Activated CD4-positive, alpha-beta T cell treated with anti-CD3 and anti-CD28 coated beads, Interleukin-2, amount 10 ng/mL, durations not matched to agents 7 days and 5 days (primary cell): ENCODE results near the gene ALDH1B1. TPM values are rescaled to one million over a fixed set of nuclear protein-coding genes. Genes with fewer than 3 reads are reported as not detected.
"Not testable (repeated sequence)": the region's sequence is repeated elsewhere in the genome, so short reads cannot be mapped to it uniquely, and the experiment has no call there.

Experiments
- CTCF ChIA-PET: fragments of 350-600 bp; sonication (Branson Sonifier 250); formaldehyde crosslinking; loops from one replicate; lab custom pipeline; 2021; ENCODE audit warnings: antibody characterized with exemption; lab: Charles Lee
- POLR2A ChIA-PET: fragments of 350-600 bp; sonication (Branson Sonifier 250); formaldehyde crosslinking; loops from one replicate; lab custom pipeline; 2021; ENCODE audit warnings: antibody characterized with exemption; lab: Charles Lee
- DNase-seq: peaks from one replicate; pipeline ENCODE4 v3.0.0-alpha.2; 2020
- H3K27ac Mint-ChIP-seq: one replicate; pipeline ENCODE4 v1.8.0; 2021; ENCODE audit warnings: mild to moderate bottlenecking, moderate library complexity, mixed read lengths
- H3K27me3 Mint-ChIP-seq: one replicate; pipeline ENCODE4 v1.8.0; 2021; ENCODE audit warnings: mixed read lengths
- H3K36me3 Mint-ChIP-seq: one replicate; pipeline ENCODE4 v1.8.0; 2021; ENCODE audit warnings: low read depth, mixed read lengths
- H3K4me1 Mint-ChIP-seq: one replicate; pipeline ENCODE4 v1.8.0; 2021; ENCODE audit warnings: mixed read lengths
- H3K4me3 Mint-ChIP-seq: one replicate; pipeline ENCODE4 v1.8.0; 2021; ENCODE audit warnings: mild to moderate bottlenecking, moderate library complexity, mixed read lengths
- H3K9me3 Mint-ChIP-seq: one replicate; pipeline ENCODE4 v1.8.0; 2021; ENCODE audit warnings: mixed read lengths
- total RNA-seq, 2 experiments: library from RNA; stranded (reverse); gene quantifications; one replicate each; pipeline ENCODE4 v1.2.3, GENCODE V29; 2021

The ALDH1B1 gene
- total RNA-seq, 2 experiments from 2014 or later = 8.0 to 8.1 TPM

DNA sequence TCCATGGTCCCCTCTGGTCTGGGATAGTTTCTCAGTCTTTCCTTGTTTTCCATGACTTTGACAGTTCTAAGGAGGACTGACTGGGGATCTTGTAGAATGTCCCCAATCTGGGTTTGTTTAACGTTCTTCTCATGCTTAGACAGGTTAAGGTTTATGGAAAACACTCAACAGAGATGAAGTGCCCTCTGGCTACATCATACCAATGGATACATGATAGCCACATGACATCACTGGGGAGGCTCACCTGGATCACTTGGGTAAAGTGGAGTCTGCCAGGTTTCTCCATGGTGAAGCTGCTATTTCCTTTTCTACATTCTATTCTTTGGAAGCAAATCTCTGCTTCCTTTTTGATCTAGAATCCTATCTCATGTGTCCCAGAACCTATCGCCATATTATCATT is 23.8 kb upstream of the ALDH1B1 start:
- Mint-ChIP-seq H3K9me3 (no peaks in the 10 kb centered on the region), H3K4me1 (no peaks in the 10 kb centered on the region), H3K27me3 (peaks cover 10% of the 10 kb centered on the region), H3K27ac (no peak overlapping the region), H3K4me3 (no peak overlapping the region), H3K36me3 (no peaks in the 10 kb centered on the region)
- POLR2A ChIA-PET = no interaction called here
- CTCF ChIA-PET = no interaction called here
- no peak for DNase-seq

DNA sequence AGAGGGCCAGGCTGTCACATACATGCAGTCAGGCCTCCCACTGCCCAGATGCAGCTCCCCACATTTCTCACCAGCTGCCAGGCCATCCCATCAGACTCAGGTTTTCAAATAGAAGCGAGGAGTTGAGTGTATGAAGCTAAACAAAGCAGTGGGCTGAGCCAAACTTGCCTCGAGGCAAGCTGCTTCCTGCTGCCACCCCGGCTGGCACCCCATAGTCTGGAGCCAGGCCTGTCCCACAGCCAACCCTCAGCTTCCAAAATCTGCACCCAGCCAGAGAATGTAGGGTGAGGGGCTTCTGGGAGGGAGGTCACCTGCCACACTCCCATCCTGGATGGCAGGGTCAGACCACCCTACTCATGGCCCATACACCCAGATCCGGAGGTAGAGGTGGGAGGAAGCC is 22.3 kb upstream of the ALDH1B1 start:
- no peaks in the 10 kb centered on the region for H3K4me1 Mint-ChIP-seq
- H3K27ac Mint-ChIP-seq = no peak overlapping the region
- ChIA-PET POLR2A (no interaction called here), CTCF (no interaction called here)
- no peak overlapping the region for H3K4me3 Mint-ChIP-seq
- no peaks in the 10 kb centered on the region for H3K9me3 Mint-ChIP-seq
- H3K27me3 Mint-ChIP-seq = peaks cover 11% of the 10 kb centered on the region
- H3K36me3 Mint-ChIP-seq = no peaks in the 10 kb centered on the region
- DNase-seq = no peak

DNA sequence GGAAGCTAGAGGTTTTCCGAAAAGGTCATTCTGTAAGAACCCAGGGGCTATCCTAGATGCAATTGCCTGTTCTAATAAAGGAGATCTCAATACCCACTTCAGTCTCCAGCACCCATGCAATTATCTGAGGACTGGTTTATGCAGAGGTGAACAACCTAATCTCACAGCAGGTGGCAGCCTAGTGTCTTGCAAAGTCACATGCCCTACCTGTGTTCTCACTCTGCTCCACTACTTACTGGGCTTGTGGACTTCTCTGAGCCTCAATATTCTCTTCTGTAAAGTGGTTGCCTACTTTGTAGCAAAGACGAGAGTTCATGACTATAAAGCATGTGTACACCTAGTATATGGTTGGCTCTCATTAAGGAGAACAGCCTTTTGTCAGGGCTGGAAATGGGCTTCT is 21.0 kb upstream of the ALDH1B1 start:
- Mint-ChIP-seq H3K9me3 (no peaks in the 10 kb centered on the region), H3K36me3 (no peaks in the 10 kb centered on the region), H3K27me3 (peaks cover 7% of the 10 kb centered on the region), H3K4me1 (no peaks in the 10 kb centered on the region), H3K4me3 (no peak overlapping the region), H3K27ac (no peak overlapping the region)
- ChIA-PET CTCF (no interaction called here), POLR2A (no interaction called here)
- DNase-seq = peak; percentile 52

DNA sequence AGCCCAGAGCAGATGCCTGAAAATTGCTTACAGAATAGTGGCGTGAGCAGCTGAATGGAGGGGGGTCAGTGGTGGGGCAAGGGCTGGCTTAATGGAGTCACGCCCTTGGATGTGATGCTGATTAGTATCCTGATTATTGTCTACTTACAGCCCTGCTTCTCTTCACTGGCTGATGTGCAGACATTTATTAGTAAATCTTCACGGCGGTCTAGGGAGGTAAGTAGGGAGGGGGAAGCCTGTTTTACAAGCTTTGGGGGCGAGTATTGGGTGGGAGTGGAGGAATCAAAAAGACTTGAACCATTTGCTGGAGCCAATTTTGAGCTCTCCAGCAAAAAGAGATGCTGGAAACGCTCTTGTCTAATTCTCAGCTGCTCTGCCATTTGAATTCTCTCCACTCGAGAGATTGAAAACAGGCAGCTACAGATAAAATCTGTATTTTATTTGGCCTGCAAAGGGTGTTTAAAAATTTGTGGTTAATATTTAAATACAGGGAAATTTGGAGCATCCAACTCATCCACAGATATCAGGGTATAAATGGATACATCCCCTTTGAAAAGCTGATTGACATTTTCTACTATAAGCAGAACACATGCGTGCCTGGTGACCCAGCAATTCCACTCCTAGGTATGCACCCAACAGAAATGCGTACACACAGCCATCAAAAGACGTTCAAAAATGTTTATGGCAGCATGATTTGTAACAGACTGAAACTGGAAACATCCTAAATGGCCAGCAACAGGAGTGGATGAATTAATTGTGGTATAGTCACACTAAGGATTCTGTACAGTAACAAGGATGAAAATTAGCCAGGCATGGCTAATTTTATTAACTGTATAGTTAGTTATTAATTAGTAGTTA is 19.5 kb upstream of the ALDH1B1 start:
- Mint-ChIP-seq H3K4me1 (no peaks in the 10 kb centered on the region), H3K36me3 (no peaks in the 10 kb centered on the region), H3K9me3 (no peaks in the 10 kb centered on the region), H3K27ac (no peak overlapping the region), H3K4me3 (no peak overlapping the region), H3K27me3 (peaks cover 7% of the 10 kb centered on the region)
- no peak for DNase-seq
- ChIA-PET CTCF (interaction anchor here (0.6 kb wide), 1 partner anchor 29 kb away, joined by 3 read pairs; no protein-coding TSS in a partner anchor), POLR2A (no interaction called here)

DNA sequence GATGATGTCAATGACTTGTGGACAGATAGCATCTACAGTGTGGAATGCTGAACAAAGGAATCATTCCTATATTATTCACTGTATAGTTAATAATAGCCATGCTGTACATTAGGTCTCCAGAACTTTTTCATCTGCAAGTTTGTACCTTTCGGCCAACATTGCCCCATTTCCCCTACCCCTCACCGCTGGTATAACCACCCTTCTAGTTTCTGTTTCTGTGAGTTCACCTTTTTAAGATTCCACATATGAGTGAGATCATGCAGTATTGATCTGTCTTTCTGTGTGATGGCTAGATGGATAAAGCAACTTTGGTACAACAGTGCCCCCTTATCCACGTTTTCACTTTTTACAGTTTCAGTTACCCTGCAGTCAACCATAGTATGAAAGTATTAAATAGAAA is 18.8 kb upstream of the ALDH1B1 start:
- DNase-seq = no peak
- Mint-ChIP-seq H3K4me3 (no peak overlapping the region), H3K27me3 (peaks cover 5% of the 10 kb centered on the region), H3K9me3 (no peaks in the 10 kb centered on the region), H3K27ac (no peak overlapping the region), H3K4me1 (no peaks in the 10 kb centered on the region), H3K36me3 (no peaks in the 10 kb centered on the region)
- ChIA-PET POLR2A (no interaction called here), CTCF (no interaction called here)

DNA sequence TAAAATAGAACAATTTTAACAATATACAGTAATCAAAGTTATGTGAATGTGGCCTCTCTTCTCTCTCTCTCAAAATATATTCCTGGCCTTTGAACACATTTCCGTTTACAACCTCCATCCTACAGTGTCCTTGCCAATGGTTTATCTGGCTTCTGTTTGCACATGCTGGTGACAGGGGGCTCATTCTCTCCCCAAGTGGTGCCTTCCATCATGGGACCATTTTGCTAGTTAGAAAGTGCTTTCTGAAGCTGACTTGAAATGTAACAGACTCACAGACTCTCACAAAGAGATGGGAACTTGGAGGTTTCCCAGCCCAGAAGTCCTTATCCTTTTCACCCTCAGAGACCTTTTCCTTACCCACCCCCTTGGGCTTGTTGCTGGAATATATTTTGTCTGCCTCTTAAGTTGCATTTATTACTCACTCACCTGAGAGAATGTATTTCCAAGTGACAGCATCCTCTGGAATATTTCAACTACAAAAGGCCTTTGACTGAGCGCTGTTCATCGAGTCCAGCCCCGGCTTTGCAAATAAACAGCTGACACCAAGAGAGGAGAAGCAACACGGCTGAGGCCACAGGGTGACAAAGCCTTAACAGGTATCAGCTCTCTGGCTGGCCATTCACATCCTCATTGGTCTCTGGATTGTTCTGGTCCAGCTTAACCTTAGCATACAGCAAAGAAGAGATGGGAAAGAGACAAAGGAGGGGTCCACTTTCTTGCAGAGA is 17.5 kb upstream of the ALDH1B1 start:
- H3K27me3 Mint-ChIP-seq = peaks cover 3% of the 10 kb centered on the region
- POLR2A ChIA-PET = no interaction called here
- no peaks in the 10 kb centered on the region for H3K36me3 Mint-ChIP-seq
- no peak overlapping the region for H3K27ac Mint-ChIP-seq
- no peaks in the 10 kb centered on the region for H3K9me3 Mint-ChIP-seq
- no peak overlapping the region for H3K4me3 Mint-ChIP-seq
- DNase-seq = no peak
- CTCF ChIA-PET = no interaction called here
- H3K4me1 Mint-ChIP-seq = no peaks in the 10 kb centered on the region

DNA sequence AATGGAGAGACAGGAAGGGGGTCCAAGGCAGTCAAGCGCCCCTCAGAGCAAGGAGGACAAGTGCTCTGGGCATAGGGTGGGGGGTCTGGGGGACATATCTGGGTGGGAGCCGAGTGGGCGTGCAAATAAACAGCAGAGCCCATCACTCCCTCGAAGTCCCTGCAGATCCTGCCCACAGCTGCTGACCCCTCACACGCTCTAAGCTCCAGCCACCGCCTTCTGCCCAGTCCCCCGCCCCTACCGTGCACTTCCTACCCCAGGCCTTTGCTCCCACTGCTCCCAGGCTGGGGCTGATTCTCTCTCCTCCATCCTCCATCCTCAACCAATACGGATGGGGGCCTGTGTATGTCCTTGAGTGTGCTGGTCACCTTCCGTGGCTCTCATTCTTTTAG is 16.9 kb upstream of the ALDH1B1 start:
- ChIA-PET CTCF (no interaction called here), POLR2A (no interaction called here)
- Mint-ChIP-seq H3K36me3 (no peaks in the 10 kb centered on the region), H3K27me3 (peaks cover 3% of the 10 kb centered on the region), H3K9me3 (no peaks in the 10 kb centered on the region), H3K27ac (no peak overlapping the region), H3K4me3 (no peak overlapping the region), H3K4me1 (no peaks in the 10 kb centered on the region)
- no peak for DNase-seq

DNA sequence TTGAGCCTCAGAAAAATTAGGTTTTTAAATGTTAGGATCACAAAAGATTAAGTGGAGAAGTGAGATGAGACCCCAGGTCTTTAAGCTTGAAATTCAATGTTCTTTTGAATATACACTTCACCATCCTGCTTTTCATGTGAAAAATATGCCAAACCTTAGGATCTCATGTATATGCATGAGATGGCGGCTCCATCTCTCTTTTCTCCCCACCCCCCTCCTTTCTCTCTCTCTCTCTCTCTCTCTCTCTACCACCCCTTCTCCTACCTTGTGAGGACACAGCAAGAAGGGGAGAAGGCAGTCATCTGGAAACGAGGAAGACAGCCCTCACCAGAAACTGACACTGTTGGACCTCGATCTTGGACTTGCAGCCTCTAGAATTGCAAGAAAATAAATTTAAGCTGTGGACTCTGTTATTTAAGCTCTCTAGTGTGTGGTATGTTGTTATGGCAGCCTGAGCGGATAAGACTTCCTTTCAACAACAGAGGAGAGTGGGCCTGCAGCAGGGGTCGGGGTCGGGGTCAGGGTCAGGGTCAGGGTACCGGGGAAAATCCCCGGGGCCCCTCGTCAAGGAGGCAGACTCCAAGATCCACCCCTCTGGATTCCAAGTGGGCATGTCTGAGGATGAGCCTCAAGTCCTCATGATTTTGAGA is 16.4 kb upstream of the ALDH1B1 start:
- Mint-ChIP-seq H3K27me3 (peaks cover 3% of the 10 kb centered on the region), H3K4me3 (no peak overlapping the region), H3K36me3 (no peaks in the 10 kb centered on the region), H3K27ac (no peak overlapping the region), H3K9me3 (no peaks in the 10 kb centered on the region), H3K4me1 (no peaks in the 10 kb centered on the region)
- ChIA-PET POLR2A (no interaction called here), CTCF (no interaction called here)
- DNase-seq = no peak

DNA sequence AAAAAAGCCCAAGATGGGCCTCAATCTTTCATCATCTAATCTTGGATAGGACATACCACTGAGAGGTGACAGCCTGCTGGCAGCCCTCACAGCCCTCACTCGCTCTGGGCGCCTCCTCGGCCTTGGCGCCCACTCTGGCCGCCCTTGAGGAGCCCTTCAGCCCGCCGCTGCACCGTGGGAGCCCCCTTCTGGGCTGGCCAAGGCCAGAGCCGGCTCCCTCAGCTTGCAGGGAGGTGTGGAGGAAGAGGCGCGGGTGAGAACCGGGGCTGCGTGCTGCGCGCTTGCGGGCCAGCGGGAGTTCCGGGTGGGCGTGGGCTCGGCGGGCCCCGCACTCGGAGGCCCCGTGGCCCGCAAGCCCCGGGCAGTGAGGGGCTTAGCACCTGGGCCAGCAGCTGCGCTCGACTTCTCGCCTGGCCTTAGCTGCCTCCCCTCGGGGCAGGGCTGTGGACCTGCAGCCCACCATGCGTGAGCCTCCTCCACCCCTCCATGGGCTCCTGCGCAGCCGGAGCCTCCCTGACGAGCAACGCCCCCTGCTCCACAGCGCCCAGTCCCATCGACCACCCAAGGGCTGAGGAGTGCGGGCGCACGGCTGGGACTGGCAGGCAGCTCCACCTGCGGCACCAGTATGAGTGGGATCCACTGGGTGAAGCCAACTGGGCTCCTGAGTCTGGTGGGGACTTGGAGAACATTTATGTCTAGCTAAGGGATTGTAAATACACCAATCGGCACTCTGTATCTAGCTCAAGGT is 15.0 kb upstream of the ALDH1B1 start:
- H3K36me3 Mint-ChIP-seq, H3K4me3 Mint-ChIP-seq, DNase-seq, H3K27ac Mint-ChIP-seq, H3K4me1 Mint-ChIP-seq, H3K27me3 Mint-ChIP-seq, H3K9me3 Mint-ChIP-seq, POLR2A ChIA-PET: not testable (repeated sequence)
- CTCF ChIA-PET = interaction anchor here (0.6 kb wide), 2 partner anchors 10 to 299 kb away, joined by 4 read pairs; no protein-coding TSS in a partner anchor

DNA sequence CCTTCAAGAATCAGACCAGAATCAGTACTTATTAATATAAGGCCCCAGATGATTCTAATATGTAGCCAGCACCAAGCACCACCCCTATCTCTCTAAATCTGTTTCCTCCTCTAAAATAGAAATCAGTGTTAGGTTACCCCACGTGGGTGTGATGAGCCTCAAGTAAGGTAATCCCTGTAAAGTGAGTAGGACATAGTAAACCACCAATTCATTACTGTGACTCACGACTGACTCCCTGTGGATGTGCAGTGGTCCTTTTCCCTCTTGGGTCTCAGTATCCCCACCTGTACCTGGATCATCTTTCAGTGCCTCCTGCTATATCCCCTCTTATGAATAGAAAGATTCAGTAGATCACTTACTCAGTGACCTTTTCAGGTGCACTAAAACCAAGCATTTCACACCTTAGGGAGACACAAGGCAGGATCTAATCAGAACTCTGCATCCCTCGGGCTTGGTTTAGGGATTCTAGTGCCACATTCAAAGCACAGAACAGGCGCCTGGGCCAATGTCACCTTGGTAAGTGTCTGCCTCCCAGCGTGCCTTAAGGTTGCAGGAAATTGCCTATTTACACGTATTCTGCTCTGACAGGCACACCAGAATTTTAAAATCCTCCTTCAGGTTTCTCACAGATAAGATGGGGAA is 12.2 kb upstream of the ALDH1B1 start:
- Mint-ChIP-seq H3K4me1 (no peaks in the 10 kb centered on the region), H3K36me3 (no peaks in the 10 kb centered on the region), H3K27ac (no peak overlapping the region), H3K27me3 (peaks cover 7% of the 10 kb centered on the region), H3K9me3 (peaks cover 5% of the 10 kb centered on the region), H3K4me3 (no peak overlapping the region)
- ChIA-PET CTCF (no interaction called here), POLR2A (no interaction called here)
- DNase-seq = no peak

DNA sequence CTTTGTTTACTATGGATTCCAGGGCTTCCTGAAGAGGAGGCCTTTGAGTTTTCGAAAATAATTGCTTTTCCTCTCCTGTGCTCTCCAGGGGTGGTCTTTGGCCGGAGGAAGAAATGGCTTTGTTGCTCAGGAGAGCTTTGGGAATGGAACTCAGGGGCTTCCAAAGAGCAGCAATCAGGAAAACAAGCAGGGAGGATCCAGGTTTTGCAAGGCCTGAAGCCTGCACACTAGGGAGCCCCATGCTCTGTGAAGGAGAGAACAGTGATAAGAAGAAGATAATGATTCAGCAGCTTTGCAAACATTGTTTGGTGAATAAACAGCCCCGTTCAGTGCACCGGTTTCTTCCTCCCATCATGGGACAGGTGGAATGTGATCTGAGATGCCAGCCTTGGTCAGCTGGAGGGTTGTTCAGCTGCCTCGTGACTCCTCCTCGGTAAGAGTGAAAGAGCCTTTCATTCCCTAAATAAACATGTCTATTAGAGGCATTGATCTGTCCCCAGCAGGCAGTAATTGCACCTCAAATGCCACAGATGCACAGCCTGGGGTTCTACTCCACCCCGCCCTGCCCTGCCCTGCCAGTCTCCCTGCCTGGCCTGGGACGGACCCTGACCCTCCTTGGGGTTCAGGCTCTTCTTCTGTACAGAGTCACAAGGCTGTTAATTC is 11.5 kb upstream of the ALDH1B1 start:
- H3K27me3 Mint-ChIP-seq = peaks cover 7% of the 10 kb centered on the region

DNA sequence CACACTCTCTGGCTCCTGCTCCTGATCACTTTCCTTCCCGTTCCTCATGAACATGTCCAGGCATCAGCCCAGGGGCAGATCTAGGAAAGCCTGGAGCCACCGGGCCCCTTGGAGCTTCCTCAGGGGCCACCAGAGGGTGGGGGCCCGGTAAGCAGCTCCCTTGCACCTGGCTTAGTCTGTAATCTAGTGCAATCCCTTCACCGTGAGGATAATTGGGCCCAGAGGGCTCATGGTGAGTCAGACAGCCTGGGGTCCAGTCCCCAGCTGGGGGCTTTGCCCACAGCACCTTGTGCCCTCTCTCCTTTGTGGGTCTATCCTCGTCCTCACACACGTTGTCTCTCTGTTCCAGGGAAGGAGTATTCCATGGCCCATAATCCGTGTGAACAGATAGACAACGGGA is 10.4 kb upstream of the ALDH1B1 start:
- DNase-seq = no peak
- Mint-ChIP-seq H3K27ac (no peak overlapping the region), H3K27me3 (peaks cover 7% of the 10 kb centered on the region), H3K36me3 (no peaks in the 10 kb centered on the region), H3K9me3 (peaks cover 5% of the 10 kb centered on the region), H3K4me3 (no peak overlapping the region), H3K4me1 (no peaks in the 10 kb centered on the region)
- CTCF ChIA-PET = no interaction called here
- POLR2A ChIA-PET = no interaction called here

More for the DNA sequence above, 11.5 kb upstream of the ALDH1B1 start:
- Mint-ChIP-seq H3K4me3 (no peak overlapping the region), H3K4me1 (no peaks in the 10 kb centered on the region), H3K9me3 (peaks cover 5% of the 10 kb centered on the region), H3K36me3 (no peaks in the 10 kb centered on the region), H3K27ac (no peak overlapping the region)
- POLR2A ChIA-PET = no interaction called here
- DNase-seq = no peak
- CTCF ChIA-PET = no interaction called here
